ENCODE measurements around the gene GNG14. TPM values are rescaled to one million over a fixed set of nuclear protein-coding genes. Genes with fewer than 3 reads are reported as not detected.
A peak's percentile ranks its signal among the peaks of the same experiment; 100 is the strongest.

GNG14 gene
- total and polyA plus RNA-seq, 2 of the 13 experiments (the other 11 are each of a cell fraction or from before 2014, with no cell fraction given), result not detected

- DNase-seq (ENCODE audit: low spot score) (no peak), ATAC-seq (no peak), FAIRE-seq (no peak)
- Histone ChIP-seq H3K4me3 (replicated peaks in 1 of 3; ENCODE audit: insufficient read depth in 1 of 3, low read depth in 2 of 3, low read length in 3 of 3) (no peak overlapping the region), H3K79me2 (ENCODE audit: insufficient read depth, low read length) (no peaks in the 10 kb centered on the region), H3K4me2 (ENCODE audit: low read depth, low read length) (no peak overlapping the region), H4K20me1 (ENCODE audit: insufficient read depth, low read length) (no peaks in the 10 kb centered on the region), H3K9ac (ENCODE audit: insufficient read depth, low read depth, low read length) (no peak overlapping the region), H3K9me3 (ENCODE audit: low read length) (no peaks in the 10 kb centered on the region), H2AFZ (ENCODE audit: low read length) (no peak overlapping the region), H3K36me3 (replicated peaks in 1 of 2; ENCODE audit: control insufficient read depth in 1 of 2, insufficient read depth in 2 of 2, low read length in 2 of 2) (peaks cover 0 to 18% of the 10 kb centered on the region in 2 experiments; a peak in 4 of 5 replicates), H3K4me1 (ENCODE audit: insufficient read depth, low read length) (no peaks in the 10 kb centered on the region), H3K27ac (ENCODE audit: extremely low read length, insufficient read depth, low read length) (no peak overlapping the region), H3K27me3 (ENCODE audit: control insufficient read depth in 1 of 2, insufficient read depth in 2 of 2, low read length in 2 of 2) (no peaks in the 10 kb centered on the region)
- no peak for TF ChIP-seq IKZF4 (CRISPR knock-in tag; IDR thresholded peaks at IDR 0.05; ENCODE audit: borderline replicate concordance, low read depth, not compliant biosample characterization)
- TF ChIP-seq, protein P1, sequence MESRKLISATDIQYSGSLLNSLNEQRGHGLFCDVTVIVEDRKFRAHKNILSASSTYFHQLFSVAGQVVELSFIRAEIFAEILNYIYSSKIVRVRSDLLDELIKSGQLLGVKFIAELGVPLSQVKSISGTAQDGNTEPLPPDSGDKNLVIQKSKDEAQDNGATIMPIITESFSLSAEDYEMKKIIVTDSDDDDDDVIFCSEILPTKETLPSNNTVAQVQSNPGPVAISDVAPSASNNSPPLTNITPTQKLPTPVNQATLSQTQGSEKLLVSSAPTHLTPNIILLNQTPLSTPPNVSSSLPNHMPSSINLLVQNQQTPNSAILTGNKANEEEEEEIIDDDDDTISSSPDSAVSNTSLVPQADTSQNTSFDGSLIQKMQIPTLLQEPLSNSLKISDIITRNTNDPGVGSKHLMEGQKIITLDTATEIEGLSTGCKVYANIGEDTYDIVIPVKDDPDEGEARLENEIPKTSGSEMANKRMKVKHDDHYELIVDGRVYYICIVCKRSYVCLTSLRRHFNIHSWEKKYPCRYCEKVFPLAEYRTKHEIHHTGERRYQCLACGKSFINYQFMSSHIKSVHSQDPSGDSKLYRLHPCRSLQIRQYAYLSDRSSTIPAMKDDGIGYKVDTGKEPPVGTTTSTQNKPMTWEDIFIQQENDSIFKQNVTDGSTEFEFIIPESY (CRISPR knock-in tag; IDR thresholded peaks at IDR 0.05), result 0 out of 2 replicates have a peak, but pooled peaks have one; percentile 10
- ChIA-PET POLR2A (no interaction called here), CTCF (ENCODE audit: low intra/inter-chr PET ratio, low total read pairs) (no interaction called here)
- BruUV-seq (replicated peaks), result no TSS peak
- WGBS (ENCODE audit: low lambda C conversion rate), result 97% methylated on average over 21 of the region's 22 CpGs
- intact Hi-C loops (cut with micrococcal nuclease; ENCODE audit: unreplicated experiment) (no loop called here), in situ Hi-C loops (cut with HindIII; ENCODE audit: extremely low pct_ligation_motif_present, low pct_unique_long_range_greater_than_20kb) (no loop called here)
These were observed 29.8 kb upstream of the GNG14 start for GRCh38 chr19:12657966-12658365.

DNA sequence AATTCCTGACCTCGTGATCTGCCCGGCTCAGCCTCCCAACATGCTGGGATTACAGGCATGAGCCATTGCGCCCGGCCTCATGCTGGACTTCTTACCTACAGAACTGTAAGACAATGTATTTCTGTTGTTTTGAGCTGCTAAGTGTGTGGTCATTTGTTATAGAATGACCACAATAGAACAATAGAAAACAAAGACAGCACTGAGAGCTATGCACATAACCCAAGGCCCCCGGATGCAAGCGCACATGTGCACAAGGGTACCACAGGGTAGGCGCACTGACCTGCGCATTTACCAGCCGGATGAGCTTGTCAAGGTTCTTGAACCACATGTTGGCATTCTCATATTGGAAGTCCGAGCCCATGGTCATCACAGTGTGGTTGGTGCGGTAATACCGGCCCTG lies 26.8 kb upstream of the GNG14 start:
- Histone ChIP-seq H3K79me2 (ENCODE audit: insufficient read depth, low read length) (no peaks in the 10 kb centered on the region), H3K9ac (ENCODE audit: insufficient read depth, low read depth, low read length) (no peak overlapping the region), H3K9me3 (ENCODE audit: low read length) (no peaks in the 10 kb centered on the region), H3K4me3 (replicated peaks in 1 of 3; ENCODE audit: insufficient read depth in 1 of 3, low read depth in 2 of 3, low read length in 3 of 3) (no peak overlapping the region), H3K4me2 (ENCODE audit: low read depth, low read length) (no peak overlapping the region), H4K20me1 (ENCODE audit: insufficient read depth, low read length) (no peaks in the 10 kb centered on the region), H3K27me3 (ENCODE audit: control insufficient read depth in 1 of 2, insufficient read depth in 2 of 2, low read length in 2 of 2) (no peaks in the 10 kb centered on the region), H3K36me3 (replicated peaks in 1 of 2; ENCODE audit: control insufficient read depth in 1 of 2, insufficient read depth in 2 of 2, low read length in 2 of 2) (peaks cover 0 to 11% of the 10 kb centered on the region in 2 experiments; a peak in 3 of 5 replicates), H3K27ac (ENCODE audit: extremely low read length, insufficient read depth, low read length) (no peak overlapping the region), H3K4me1 (ENCODE audit: insufficient read depth, low read length) (peaks cover 14% of the 10 kb centered on the region), H2AFZ (ENCODE audit: low read length) (no peak overlapping the region)
- CTCF ChIA-PET (ENCODE audit: low intra/inter-chr PET ratio, low total read pairs), result no interaction called here
- POLR2A ChIA-PET, result interaction anchor here (0.7 kb wide), 1 partner anchor 456 kb away, joined by 3 read pairs; no protein-coding TSS in a partner anchor
- FAIRE-seq (no peak), ATAC-seq (no peak), DNase-seq (ENCODE audit: low spot score) (no peak)
- WGBS (ENCODE audit: low lambda C conversion rate), result 95% methylated on average over 12 of the region's 12 CpGs
- in situ Hi-C loops (cut with HindIII; ENCODE audit: extremely low pct_ligation_motif_present, low pct_unique_long_range_greater_than_20kb) (no loop called here), intact Hi-C loops (cut with micrococcal nuclease; ENCODE audit: unreplicated experiment) (no loop called here)
- no TSS peak for BruUV-seq (replicated peaks)
- no peak for TF ChIP-seq HIVEP1 (CRISPR knock-in tag; IDR thresholded peaks at IDR 0.05)
- TF ChIP-seq, protein P2, sequence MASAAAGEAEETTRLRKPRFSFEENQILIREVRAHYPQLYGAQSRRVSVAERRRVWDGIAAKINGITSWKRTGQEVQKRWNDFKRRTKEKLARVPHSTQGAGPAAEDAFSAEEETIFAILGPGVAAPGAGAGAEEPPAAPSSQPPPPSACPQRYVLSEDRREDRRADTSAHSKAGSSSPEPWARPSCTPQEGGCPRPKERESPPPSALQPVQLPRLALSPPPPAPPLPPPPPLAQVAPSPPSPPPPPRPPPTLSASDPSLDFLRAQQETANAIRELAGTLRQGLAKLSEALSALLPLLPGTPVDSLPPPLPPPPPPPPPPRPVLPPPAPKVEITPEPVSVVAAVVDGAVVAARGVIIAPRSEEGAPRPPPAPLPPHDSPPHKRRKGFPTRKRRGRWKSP (CRISPR knock-in tag; IDR thresholded peaks at IDR 0.05), result no peak
- TF ChIP-seq, protein P3, sequence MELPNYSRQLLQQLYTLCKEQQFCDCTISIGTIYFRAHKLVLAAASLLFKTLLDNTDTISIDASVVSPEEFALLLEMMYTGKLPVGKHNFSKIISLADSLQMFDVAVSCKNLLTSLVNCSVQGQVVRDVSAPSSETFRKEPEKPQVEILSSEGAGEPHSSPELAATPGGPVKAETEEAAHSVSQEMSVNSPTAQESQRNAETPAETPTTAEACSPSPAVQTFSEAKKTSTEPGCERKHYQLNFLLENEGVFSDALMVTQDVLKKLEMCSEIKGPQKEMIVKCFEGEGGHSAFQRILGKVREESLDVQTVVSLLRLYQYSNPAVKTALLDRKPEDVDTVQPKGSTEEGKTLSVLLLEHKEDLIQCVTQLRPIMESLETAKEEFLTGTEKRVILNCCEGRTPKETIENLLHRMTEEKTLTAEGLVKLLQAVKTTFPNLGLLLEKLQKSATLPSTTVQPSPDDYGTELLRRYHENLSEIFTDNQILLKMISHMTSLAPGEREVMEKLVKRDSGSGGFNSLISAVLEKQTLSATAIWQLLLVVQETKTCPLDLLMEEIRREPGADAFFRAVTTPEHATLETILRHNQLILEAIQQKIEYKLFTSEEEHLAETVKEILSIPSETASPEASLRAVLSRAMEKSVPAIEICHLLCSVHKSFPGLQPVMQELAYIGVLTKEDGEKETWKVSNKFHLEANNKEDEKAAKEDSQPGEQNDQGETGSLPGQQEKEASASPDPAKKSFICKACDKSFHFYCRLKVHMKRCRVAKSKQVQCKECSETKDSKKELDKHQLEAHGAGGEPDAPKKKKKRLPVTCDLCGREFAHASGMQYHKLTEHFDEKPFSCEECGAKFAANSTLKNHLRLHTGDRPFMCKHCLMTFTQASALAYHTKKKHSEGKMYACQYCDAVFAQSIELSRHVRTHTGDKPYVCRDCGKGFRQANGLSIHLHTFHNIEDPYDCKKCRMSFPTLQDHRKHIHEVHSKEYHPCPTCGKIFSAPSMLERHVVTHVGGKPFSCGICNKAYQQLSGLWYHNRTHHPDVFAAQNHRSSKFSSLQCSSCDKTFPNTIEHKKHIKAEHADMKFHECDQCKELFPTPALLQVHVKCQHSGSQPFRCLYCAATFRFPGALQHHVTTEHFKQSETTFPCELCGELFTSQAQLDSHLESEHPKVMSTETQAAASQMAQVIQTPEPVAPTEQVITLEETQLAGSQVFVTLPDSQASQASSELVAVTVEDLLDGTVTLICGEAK (IDR thresholded peaks at IDR 0.05), result no peak
- TF ChIP-seq, protein P3 (CRISPR knock-in tag; IDR thresholded peaks at IDR 0.05), result no peak
